Lung (tissue), 16 donors: Measurements from ENCODE around the gene FDXR. TPM values are rescaled to one million over a fixed set of nuclear protein-coding genes. Genes with fewer than 3 reads are reported as not detected.

Source experiments
- ATAC-seq: fragments of 200-7000 bp; cut with Tn5 transposase; one replicate; pipeline ENCODE4 v1.9.1; 2020; ENCODE audit warnings: moderate number of reproducible peaks; ENCODE audit not compliant: insufficient read depth, low FRiP score
- DNase-seq, 3 donors: peaks; one replicate each; pipeline ENCODE4 v3.0.0-alpha.2; 2013 to 2017
- H3K27ac ChIP-seq, 2 donors: one replicate each; pipeline ENCODE4 v1.5.1; 2013; ENCODE audit warnings: mild to moderate bottlenecking in 2 of 2, moderate library complexity in 2 of 2, control low read depth in 1 of 2, inconsistent platforms in 1 of 2, low read depth in 1 of 2, low read length in 1 of 2
- H3K27me3 ChIP-seq, 3 donors: one replicate each; pipeline ENCODE4 v1.5.1; 2013; ENCODE audit warnings: low read length in 2 of 3; ENCODE audit not compliant: control insufficient read depth in 3 of 3, insufficient read depth in 3 of 3
- H3K36me3 ChIP-seq, 4 donors: one replicate each; pipeline ENCODE4 v1.5.1; 2013; ENCODE audit warnings: low read length in 4 of 4, mild to moderate bottlenecking in 1 of 4, moderate library complexity in 1 of 4; ENCODE audit not compliant: control insufficient read depth in 4 of 4, insufficient read depth in 4 of 4
- H3K4me1 ChIP-seq, 5 donors: one replicate each; pipeline ENCODE4 v1.5.1; 2013; ENCODE audit warnings: low read length in 5 of 5, mild to moderate bottlenecking in 2 of 5, moderate library complexity in 1 of 5; ENCODE audit not compliant: control insufficient read depth in 5 of 5, insufficient read depth in 5 of 5
- H3K4me3 ChIP-seq: one replicate; pipeline ENCODE4 v1.5.1; 2013; ENCODE audit warnings: mild to moderate bottlenecking, control low read depth, moderate library complexity
- H3K9ac ChIP-seq, 2 donors: one replicate each; pipeline ENCODE4 v1.5.1; 2013; ENCODE audit warnings: low read length in 2 of 2, control low read depth in 1 of 2; ENCODE audit not compliant: insufficient read depth in 1 of 2
- H3K9me3 ChIP-seq, 4 donors: one replicate each; pipeline ENCODE4 v1.5.1; 2013; ENCODE audit warnings: low read length in 3 of 4, mild to moderate bottlenecking in 1 of 4, moderate library complexity in 1 of 4; ENCODE audit not compliant: control insufficient read depth in 4 of 4, insufficient read depth in 3 of 4
- WGBS, 2 donors: extraction: QIAGEN DNeasy Blood & Tissue Kit; methylation state at CpG; one replicate each; pipeline ENCODE4 v1.1.7; 2013; 5-methylcytosine and 5-hydroxymethylcytosine counted together
- long read RNA-seq, 5 donors: transcript quantifications; one replicate each; lab custom pipeline, GENCODE V29; 2026
- polyA plus RNA-seq, 2 donors: library from polyadenylated mRNA; stranded (reverse); fragments of 200-250 nt; gene quantifications; one replicate each; pipeline ENCODE4 v1.2.1, GENCODE V29; 2013
- total RNA-seq, 2 donors: library from RNA; depleted of rRNA in 1 of 2; stranded (reverse); fragments of >200 nt in 1 of 2; gene quantifications; one replicate each; pipeline ENCODE4 v1.2.1, GENCODE V29; 2014 to 2021
- TF ChIP-seq, protein P1 (sequence below): IDR thresholded peaks from 2 replicates; pipeline ENCODE4 v1.5.1; 2012; ENCODE audit warnings: mild to moderate bottlenecking; ENCODE audit errors: control extremely low read depth, extremely low read depth
- donor health status: control.
- donor health status: control.
- donor health status: Bipolar disorder and iron deficiency.
- donor health status: healthy.
- donor health status: DM: yes; HTN: yes; CAD: no.

FDXR gene, protein sequence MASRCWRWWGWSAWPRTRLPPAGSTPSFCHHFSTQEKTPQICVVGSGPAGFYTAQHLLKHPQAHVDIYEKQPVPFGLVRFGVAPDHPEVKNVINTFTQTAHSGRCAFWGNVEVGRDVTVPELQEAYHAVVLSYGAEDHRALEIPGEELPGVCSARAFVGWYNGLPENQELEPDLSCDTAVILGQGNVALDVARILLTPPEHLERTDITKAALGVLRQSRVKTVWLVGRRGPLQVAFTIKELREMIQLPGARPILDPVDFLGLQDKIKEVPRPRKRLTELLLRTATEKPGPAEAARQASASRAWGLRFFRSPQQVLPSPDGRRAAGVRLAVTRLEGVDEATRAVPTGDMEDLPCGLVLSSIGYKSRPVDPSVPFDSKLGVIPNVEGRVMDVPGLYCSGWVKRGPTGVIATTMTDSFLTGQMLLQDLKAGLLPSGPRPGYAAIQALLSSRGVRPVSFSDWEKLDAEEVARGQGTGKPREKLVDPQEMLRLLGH
- total RNA-seq (10 to 100 TPM in 1 of 2 donors, 1 to 10 TPM in 1; 7.8 to 17.5 TPM), polyA plus RNA-seq (10 to 100 TPM; 10.2 to 11.1 TPM)
- long read RNA-seq, donor 1, partial matches to known transcripts: 0 of 2 reads
- long read RNA-seq, donor 1, other reads (novel, unspliced or antisense): 0 of 2 reads
- long read RNA-seq, donor 2: 0 reads
- long read RNA-seq, donor 3, partial matches to known transcripts: 0 of 1 reads
- long read RNA-seq, donor 3, other reads (novel, unspliced or antisense): 0 of 1 reads
- long read RNA-seq, donor 4: 0 reads
- long read RNA-seq, donor 5, partial matches to known transcripts: 0 of 2 reads
- long read RNA-seq, donor 5, other reads (novel, unspliced or antisense): 0 of 2 reads

DNA sequence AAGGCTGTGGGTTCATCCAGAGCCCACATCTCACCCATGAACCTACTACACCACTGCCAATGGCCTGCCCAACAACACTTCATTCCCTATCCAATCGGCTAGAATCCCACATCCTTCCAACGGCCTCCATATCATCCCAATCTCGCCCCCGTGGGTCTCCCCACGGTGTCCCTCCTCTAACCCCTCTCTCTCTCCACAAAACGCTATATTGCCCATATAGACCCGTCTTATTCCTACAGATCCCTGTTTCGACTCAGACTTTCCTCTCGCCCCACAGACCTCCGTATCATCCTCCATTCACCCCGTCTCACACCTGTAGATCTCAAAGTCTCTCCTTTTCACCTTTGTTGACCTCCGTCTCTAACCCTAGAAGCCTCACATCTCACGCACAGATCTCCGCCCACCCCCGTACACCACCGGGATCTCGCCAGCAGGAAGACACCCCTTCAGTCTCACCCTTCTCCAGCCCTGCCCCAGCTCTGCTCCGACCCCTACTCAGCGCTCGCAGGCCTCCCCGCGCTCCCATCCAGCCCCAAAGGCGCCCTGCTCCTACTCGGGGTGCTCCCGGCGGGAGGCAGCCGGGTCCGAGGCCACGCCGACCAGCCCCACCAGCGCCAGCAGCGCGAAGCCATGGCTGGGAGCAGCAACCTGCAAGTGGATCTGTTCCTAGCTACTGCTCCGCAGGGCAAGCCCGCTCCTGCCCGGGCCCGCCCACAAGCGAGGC, at the start of gene FDXR:
TSS of gene FDXR (minus strand) at position 682 of the 724 bp plus-strand sequence. CDS start at position 632, 50 bp downstream.
- no peaks in the 10 kb centered on the region for H3K36me3 ChIP-seq
- ATAC-seq: peak; percentile 9
- peak within 1 kb of the TSS; percentile 64 to 86 for H3K9ac ChIP-seq
- TF ChIP-seq, protein P1, sequence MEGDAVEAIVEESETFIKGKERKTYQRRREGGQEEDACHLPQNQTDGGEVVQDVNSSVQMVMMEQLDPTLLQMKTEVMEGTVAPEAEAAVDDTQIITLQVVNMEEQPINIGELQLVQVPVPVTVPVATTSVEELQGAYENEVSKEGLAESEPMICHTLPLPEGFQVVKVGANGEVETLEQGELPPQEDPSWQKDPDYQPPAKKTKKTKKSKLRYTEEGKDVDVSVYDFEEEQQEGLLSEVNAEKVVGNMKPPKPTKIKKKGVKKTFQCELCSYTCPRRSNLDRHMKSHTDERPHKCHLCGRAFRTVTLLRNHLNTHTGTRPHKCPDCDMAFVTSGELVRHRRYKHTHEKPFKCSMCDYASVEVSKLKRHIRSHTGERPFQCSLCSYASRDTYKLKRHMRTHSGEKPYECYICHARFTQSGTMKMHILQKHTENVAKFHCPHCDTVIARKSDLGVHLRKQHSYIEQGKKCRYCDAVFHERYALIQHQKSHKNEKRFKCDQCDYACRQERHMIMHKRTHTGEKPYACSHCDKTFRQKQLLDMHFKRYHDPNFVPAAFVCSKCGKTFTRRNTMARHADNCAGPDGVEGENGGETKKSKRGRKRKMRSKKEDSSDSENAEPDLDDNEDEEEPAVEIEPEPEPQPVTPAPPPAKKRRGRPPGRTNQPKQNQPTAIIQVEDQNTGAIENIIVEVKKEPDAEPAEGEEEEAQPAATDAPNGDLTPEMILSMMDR: no peak
- no peaks in the 10 kb centered on the region for H3K9me3 ChIP-seq
- H3K27me3 ChIP-seq: no peaks in the 10 kb centered on the region
- H3K4me3 ChIP-seq: peak within 1 kb of the TSS; percentile 58
- 6 to 7% methylated on average over 38 of the region's 38 CpGs for WGBS, 2 donors
- DNase-seq: no peak
- peaks cover 0 to 18% (median 0%) of the 10 kb centered on the region in 5 donors for H3K4me1 ChIP-seq
- peak within 1 kb of the TSS; percentile 93 to 95 for H3K27ac ChIP-seq

DNA sequence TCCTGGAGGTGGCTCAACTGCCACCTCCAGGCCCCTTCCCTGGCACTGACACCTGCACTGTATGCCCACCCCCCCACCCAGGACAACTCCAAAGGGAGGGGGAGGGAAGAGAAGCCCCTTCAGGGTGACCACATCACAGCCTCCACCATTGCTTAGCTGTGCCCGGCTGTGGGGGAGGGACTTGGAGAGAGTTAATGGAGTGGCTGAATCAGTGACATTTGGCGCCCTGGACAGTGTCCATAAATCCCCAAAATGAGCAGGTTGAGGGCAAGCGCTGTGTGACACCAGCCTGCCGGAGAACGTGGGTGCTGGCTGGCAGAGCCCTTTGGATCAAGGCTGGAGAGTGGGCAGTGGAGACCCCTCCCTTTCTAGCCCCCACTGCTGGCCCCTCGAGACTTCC, 49.4 kb upstream of the FDXR start:
- Histone ChIP-seq H3K4me3 (no peak overlapping the region), H3K4me1 (peaks cover 0 to 16% (median 3%) of the 10 kb centered on the region in 5 donors), H3K9ac (no peak overlapping the region), H3K27me3 (peaks cover 0 to 54% (median 51%) of the 10 kb centered on the region in 3 donors), H3K27ac (no peak overlapping the region), H3K36me3 (no peaks in the 10 kb centered on the region), H3K9me3 (no peaks in the 10 kb centered on the region)
- ATAC-seq (no peak), DNase-seq (peak in 1 of 3 donors; percentile 15)
- TF ChIP-seq, protein P1: no peak
- WGBS, 2 donors: 52 to 71% methylated on average over 6 of the region's 6 CpGs

DNA sequence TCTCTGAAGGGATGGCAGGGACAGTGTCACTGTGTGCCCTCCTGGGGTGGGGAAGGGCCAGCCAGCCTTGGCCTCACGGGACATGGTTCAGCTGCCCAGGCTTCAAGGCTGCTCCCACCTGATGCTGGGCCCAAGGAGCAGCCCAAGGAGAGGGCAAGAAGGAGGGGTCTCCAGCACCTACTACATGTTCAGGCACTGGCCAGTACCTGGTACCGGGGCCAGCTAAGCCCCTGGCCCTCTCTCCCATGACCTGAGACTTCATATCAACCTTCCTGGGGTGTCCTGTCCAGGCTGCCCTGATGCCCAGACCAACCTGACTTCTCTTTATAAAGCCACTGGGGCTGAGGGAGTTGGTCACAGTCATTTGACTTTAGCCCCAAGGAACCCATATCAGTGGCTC, 49.0 kb upstream of the FDXR start:
- H3K27ac ChIP-seq: no peak overlapping the region
- no peaks in the 10 kb centered on the region for H3K9me3 ChIP-seq
- H3K4me1 ChIP-seq: peaks cover 0 to 16% (median 3%) of the 10 kb centered on the region in 5 donors
- TF ChIP-seq, protein P1: no peak
- WGBS, 2 donors: 98 to 100% methylated on average over 2 of the region's 2 CpGs
- no peak for ATAC-seq
- no peak overlapping the region for H3K4me3 ChIP-seq
- H3K9ac ChIP-seq: no peak overlapping the region
- peaks cover 0 to 50% (median 47%) of the 10 kb centered on the region in 3 donors for H3K27me3 ChIP-seq
- H3K36me3 ChIP-seq: no peaks in the 10 kb centered on the region
- DNase-seq: no peak
